DMS79 treated with DMSO at 0.1 percent for 48 hours (cell line): ENCODE measurements around the gene TRIM9.
A peak's percentile ranks its signal among the peaks of the same experiment; 100 is the strongest.

ENCODE experiments used
- DNase-seq: peaks from one replicate; lab custom pipeline; 2025; lab: John Stamatoyannopoulos, UW

Gene TRIM9

GRCh38 chr14:51056421-51056820 is 38.5 kb downstream of the TRIM9 start:
- DNase-seq: no peak

GRCh38 chr14:51053157-51053556 is 41.7 kb downstream of the TRIM9 start:
- no peak for DNase-seq

- DNase-seq: no peak
These were observed 49.9 kb downstream of the TRIM9 start for GRCh38 chr14:51044961-51045360.

GRCh38 chr14:51041883-51042282 is 53.0 kb downstream of the TRIM9 start:
- DNase-seq: no peak

GRCh38 chr14:51041108-51041531 is 53.8 kb downstream of the TRIM9 start:
- no peak for DNase-seq

GRCh38 chr14:51039252-51039651 is 55.7 kb downstream of the TRIM9 start:
- DNase-seq: no peak

GRCh38 chr14:51035611-51036192 is 59.2 kb downstream of the TRIM9 start:
- DNase-seq: no peak

GRCh38 chr14:51028851-51029754 is 65.8 kb downstream of the TRIM9 start:
- no peak for DNase-seq

GRCh38 chr14:51028361-51028760 is 66.5 kb downstream of the TRIM9 start:
- no peak for DNase-seq

GRCh38 chr14:51024377-51024776 is 70.5 kb downstream of the TRIM9 start:
- DNase-seq: peak; percentile 53

- DNase-seq: peak; percentile 64
These were observed 70.9 kb downstream of the TRIM9 start for GRCh38 chr14:51023964-51024363.

- DNase-seq: no peak
These were observed 72.1 kb downstream of the TRIM9 start for GRCh38 chr14:51022769-51023168.

- peak; percentile 81 for DNase-seq
These were observed 74.7 kb downstream of the TRIM9 start for GRCh38 chr14:51020024-51020710.

GRCh38 chr14:51019089-51019488 is 75.8 kb downstream of the TRIM9 start:
- DNase-seq: no peak

- no peak for DNase-seq
These were observed 76.4 kb downstream of the TRIM9 start for GRCh38 chr14:51018521-51018920.

- DNase-seq: peak; percentile 65
These were observed 80.3 kb downstream of the TRIM9 start for GRCh38 chr14:51014625-51015024.

GRCh38 chr14:51014086-51014485 is 80.8 kb downstream of the TRIM9 start:
- DNase-seq: peak; percentile 98

- no peak for DNase-seq
These were observed 82.8 kb downstream of the TRIM9 start for GRCh38 chr14:51012055-51012454.

- DNase-seq: no peak
These were observed 86.5 kb downstream of the TRIM9 start for GRCh38 chr14:51008446-51008845.

GRCh38 chr14:51006781-51007211 is 88.1 kb downstream of the TRIM9 start:
- no peak for DNase-seq

GRCh38 chr14:51006324-51006723 is 88.6 kb downstream of the TRIM9 start:
- DNase-seq: no peak

- DNase-seq: peak; percentile 50
These were observed 89.9 kb downstream of the TRIM9 start for GRCh38 chr14:51004801-51005526.
